Esophagus muscularis mucosa (tissue), 4 donors: ENCODE results near the gene CASS4. TPM values are rescaled to one million over a fixed set of nuclear protein-coding genes. Genes with fewer than 3 reads are reported as not detected.
A peak's percentile ranks its signal among the peaks of the same experiment; 100 is the strongest.

ENCODE experiments used
- DNase-seq: peaks from one replicate; pipeline ENCODE4 v3.0.0-alpha.2; 2017; ENCODE audit errors: extremely low spot score
- H3K27ac ChIP-seq, 4 donors: fragments of 200-600 bp; sonication (generic); replicated peaks in 1 of 4; 1 replicate in 3 of 4; 2 replicates in 1 of 4; pipeline ENCODE4 v1.5.1; 2016 to 2019; ENCODE audit warnings: mild to moderate bottlenecking in 1 of 4
- H3K27me3 ChIP-seq, 4 donors: fragments of 200-600 bp; sonication (generic); one replicate each; pipeline versions ENCODE4 v1.5.1 to v1.6.0; 2016 to 2019
- H3K36me3 ChIP-seq, 4 donors: fragments of 200-600 bp; sonication (generic); one replicate each; pipeline ENCODE4 v1.5.1; 2016 to 2019
- H3K4me1 ChIP-seq, 4 donors: fragments of 200-600 bp; sonication (generic); one replicate each; pipeline ENCODE4 v1.5.1; 2016 to 2019
- H3K4me3 ChIP-seq, 4 donors: fragments of 200-600 bp; sonication (generic); 1 replicate in 2 of 4; 2 replicates in 2 of 4; pipeline ENCODE4 v1.5.1; 2016 to 2019; ENCODE audit warnings: mild to moderate bottlenecking in 4 of 4, moderate library complexity in 1 of 4
- H3K9me3 ChIP-seq, 4 donors: fragments of 200-600 bp; sonication (generic); 1 replicate in 3 of 4; 2 replicates in 1 of 4; pipeline ENCODE4 v1.5.1; 2016 to 2019
- CTCF ChIP-seq, 3 experiments: fragments of 200-600 bp in 2 of 3; fragments of 450-650 bp in 1 of 3; sonication (generic) in 2 of 3; IDR thresholded peaks; one replicate each; pipeline ENCODE4 v1.5.1; 2017 to 2019; ENCODE audit warnings: antibody characterized with exemption in 3 of 3, mild to moderate bottlenecking in 2 of 3, moderate library complexity in 1 of 3
- EP300 ChIP-seq: sonication (generic); formaldehyde crosslinking; IDR thresholded peaks from one replicate; pipeline ENCODE4 v1.6.1; 2017; ENCODE audit warnings: antibody characterized with exemption
- POLR2A ChIP-seq: fragments of 450-650 bp; IDR thresholded peaks from one replicate; pipeline ENCODE4 v1.6.1; 2017; ENCODE audit warnings: antibody characterized with exemption, moderate library complexity, mild to moderate bottlenecking, low read depth
- POLR2AphosphoS5 ChIP-seq, 2 donors: sonication (generic); formaldehyde crosslinking; IDR thresholded peaks; one replicate each; pipeline ENCODE4 v1.6.1; 2017; ENCODE audit warnings: antibody characterized with exemption in 2 of 2
- WGBS: methylation state at CpG from one replicate; pipeline ENCODE4 v1.1.5; 2018; 5-methylcytosine and 5-hydroxymethylcytosine counted together
- intact Hi-C: fragments of 100-400 bp; cut with DNase I; formaldehyde crosslinking; loops from one replicate; pipeline ENCODE4 v1.15.1; 2023
- total RNA-seq, 4 donors: library from RNA; depleted of rRNA; stranded (reverse); fragments of >200 nt; gene quantifications; one replicate each; pipeline versions ENCODE4 v1.1.0 to v1.2.1, GENCODE V29; 2016

CASS4 gene
- total RNA-seq, 4 donors from 2014 or later = 3.1 to 8.1 (median 5.4) TPM

- WGBS = 100% methylated on average over 1 of the region's 1 CpG
- TF ChIP-seq CTCF (IDR thresholded peaks at IDR 0.05) = no peak
- TF ChIP-seq POLR2A = no peak
- TF ChIP-seq EP300 = no peak
- no peak for TF ChIP-seq POLR2AphosphoS5 (IDR thresholded peaks at IDR 0.05)
- DNase-seq = no peak
- H3K4me3 ChIP-seq = no peak overlapping the region
- no peaks in the 10 kb centered on the region for H3K9me3 ChIP-seq
- H3K36me3 ChIP-seq = no peaks in the 10 kb centered on the region
- intact Hi-C loops = no loop called here
- no peak overlapping the region for H3K27ac ChIP-seq
- no peaks in the 10 kb centered on the region for H3K27me3 ChIP-seq
- H3K4me1 ChIP-seq = peaks cover 3 to 29% (median 15%) of the 10 kb centered on the region in 4 donors
Measured at GRCh38 chr20:56424931-56425330, 12.9 kb downstream of the CASS4 start.

GRCh38 chr20:56426026-56426425 is 14.0 kb downstream of the CASS4 start:
- 97% methylated on average over 9 of the region's 9 CpGs for WGBS
- no peak overlapping the region for H3K27ac ChIP-seq
- H3K9me3 ChIP-seq = no peaks in the 10 kb centered on the region
- no peak for DNase-seq
- no peaks in the 10 kb centered on the region for H3K27me3 ChIP-seq
- intact Hi-C loops = no loop called here
- no peak overlapping the region for H3K4me3 ChIP-seq
- TF ChIP-seq POLR2A = no peak
- TF ChIP-seq POLR2AphosphoS5 (IDR thresholded peaks at IDR 0.05) = no peak
- no peak for TF ChIP-seq EP300
- TF ChIP-seq CTCF (IDR thresholded peaks at IDR 0.05) = no peak
- H3K36me3 ChIP-seq = no peaks in the 10 kb centered on the region
- H3K4me1 ChIP-seq = peaks cover 3 to 39% (median 26%) of the 10 kb centered on the region in 4 donors

- no peaks in the 10 kb centered on the region for H3K9me3 ChIP-seq
- peaks cover 3 to 38% (median 27%) of the 10 kb centered on the region in 4 donors for H3K4me1 ChIP-seq
- intact Hi-C loops = no loop called here
- H3K27me3 ChIP-seq = no peaks in the 10 kb centered on the region
- no peak overlapping the region for H3K4me3 ChIP-seq
- no peak for DNase-seq
- H3K27ac ChIP-seq = no peak overlapping the region
- TF ChIP-seq POLR2AphosphoS5 (IDR thresholded peaks at IDR 0.05) = no peak
- no peaks in the 10 kb centered on the region for H3K36me3 ChIP-seq
Measured at GRCh38 chr20:56426926-56427325, 14.9 kb downstream of the CASS4 start.

GRCh38 chr20:56427797-56428196 is 15.7 kb downstream of the CASS4 start:
- TF ChIP-seq CTCF (IDR thresholded peaks at IDR 0.05) = no peak
- TF ChIP-seq EP300 = no peak
- no peak for TF ChIP-seq POLR2A
- TF ChIP-seq POLR2AphosphoS5 (IDR thresholded peaks at IDR 0.05) = no peak
- WGBS = 77% methylated on average over 4 of the region's 4 CpGs

GRCh38 chr20:56428410-56428809 is 16.4 kb downstream of the CASS4 start:
- 74% methylated on average over 5 of the region's 5 CpGs for WGBS
- intact Hi-C loops = no loop called here
- Histone ChIP-seq H3K4me1 (peaks cover 5 to 39% (median 32%) of the 10 kb centered on the region in 4 donors), H3K4me3 (no peak overlapping the region), H3K27ac (no peak overlapping the region), H3K9me3 (no peaks in the 10 kb centered on the region), H3K36me3 (no peaks in the 10 kb centered on the region), H3K27me3 (no peaks in the 10 kb centered on the region)
- DNase-seq = no peak
- TF ChIP-seq CTCF (IDR thresholded peaks at IDR 0.05) (no peak), POLR2A (no peak), POLR2AphosphoS5 (IDR thresholded peaks at IDR 0.05) (no peak), EP300 (no peak)

More at GRCh38 chr20:56427797-56428196, 15.7 kb downstream of the CASS4 start:
- intact Hi-C loops = no loop called here
- H3K27ac ChIP-seq = peak overlapping the region in 1 of 4 donors; percentile 15
- no peaks in the 10 kb centered on the region for H3K9me3 ChIP-seq
- peaks cover 0 to 35% (median 27%) of the 10 kb centered on the region in 4 donors for H3K4me1 ChIP-seq
- H3K36me3 ChIP-seq = no peaks in the 10 kb centered on the region
- H3K4me3 ChIP-seq = no peak overlapping the region
- DNase-seq = no peak
- H3K27me3 ChIP-seq = no peaks in the 10 kb centered on the region
